Endothelial cell of umbilical vein (primary cell): Measurements from ENCODE around the gene EVA1A. TPM values are rescaled to one million over a fixed set of nuclear protein-coding genes. Genes with fewer than 3 reads are reported as not detected.

ENCODE experiments used
- BruUV-seq: library from RNA; stranded (reverse); fragments of 400-500 nt; replicated peaks from 2 replicates; lab custom pipeline; 2021; lab: Mats Ljungman, UMichigan
- CTCF ChIA-PET: fragments of 300-600, 350-600 bp; sonication (Branson Sonifier 250); formaldehyde crosslinking; loops from one replicate; lab custom pipeline; 2021; ENCODE audit warnings: antibody characterized with exemption, inconsistent platforms; lab: Charles Lee
- POLR2A ChIA-PET: fragments of 300-600, 350-600 bp; sonication (Branson Sonifier 250); formaldehyde crosslinking; loops from one replicate; lab custom pipeline; 2021; ENCODE audit warnings: antibody characterized with exemption, inconsistent platforms; lab: Charles Lee
- DNase-seq: peaks from one replicate; pipeline ENCODE4 v3.0.0-alpha.2; 2011; ENCODE audit warnings: low read depth, low spot score
- FAIRE-seq: peaks from 2 replicates; lab custom pipeline; 2011; peaks lifted over from hg19 to GRCh38; lab: Jason Lieb, UNC
- H2AFZ ChIP-seq: 2 replicates; pipeline ENCODE4 v1.6.0; 2012; ENCODE audit warnings: low read depth, low read length, control low read depth, inconsistent platforms
- H3K27ac ChIP-seq: 2 replicates; pipeline ENCODE4 v1.5.1; 2011; ENCODE audit warnings: low read depth, mild to moderate bottlenecking, control low read depth, low read length, moderate library complexity; ENCODE audit not compliant: insufficient read depth
- H3K27me3 ChIP-seq, 2 experiments: 2 replicates each; pipeline versions ENCODE4 v1.6.0 to v1.6.1; 2011; ENCODE audit warnings: low read length in 2 of 2, mixed read lengths in 1 of 2; ENCODE audit not compliant: control insufficient read depth in 2 of 2, insufficient read depth in 2 of 2
- H3K36me3 ChIP-seq, 2 experiments: 2 replicates in 1 of 2; 3 replicates in 1 of 2; pipeline ENCODE4 v1.5.1; 2011; ENCODE audit warnings: low read length in 2 of 2, mild to moderate bottlenecking in 1 of 2, moderate library complexity in 1 of 2; ENCODE audit not compliant: control insufficient read depth in 2 of 2, insufficient read depth in 2 of 2; ENCODE audit errors: extremely low read depth in 1 of 2
- H3K4me1 ChIP-seq: 3 replicates; pipeline ENCODE4 v1.5.1; 2011; ENCODE audit warnings: mild to moderate bottlenecking, low read length; ENCODE audit not compliant: control insufficient read depth, insufficient read depth; ENCODE audit errors: extremely low read depth
- H3K4me2 ChIP-seq: 2 replicates; pipeline ENCODE4 v1.6.1; 2011; ENCODE audit warnings: low read length, control low read depth, mixed read lengths; ENCODE audit not compliant: insufficient read depth
- H3K4me3 ChIP-seq, 3 experiments: fragments of 200-600 bp in 1 of 3; sonication (generic), shearing (Covaris generic) in 1 of 3; replicated peaks in 1 of 3; 2 replicates each; pipeline ENCODE4 v1.5.1; 2011 to 2016; ENCODE audit warnings: control low read depth in 3 of 3, low read length in 3 of 3, mild to moderate bottlenecking in 2 of 3, inconsistent platforms in 1 of 3, low read depth in 1 of 3, moderate library complexity in 1 of 3; ENCODE audit not compliant: insufficient read depth in 1 of 3
- H3K79me2 ChIP-seq: 2 replicates; pipeline ENCODE4 v1.6.0; 2012; ENCODE audit warnings: low read length, inconsistent platforms; ENCODE audit not compliant: control insufficient read depth, insufficient read depth
- H3K9ac ChIP-seq: replicated peaks from 2 replicates; pipeline ENCODE3; 2011; ENCODE audit warnings: low read length, control low read depth; ENCODE audit not compliant: insufficient read depth; ENCODE audit errors: extremely low read depth
- H3K9me1 ChIP-seq: replicated peaks from 3 replicates; pipeline ENCODE4 v1.6.0; 2011; ENCODE audit warnings: mild to moderate bottlenecking, low read length; ENCODE audit not compliant: control insufficient read depth, insufficient read depth; ENCODE audit errors: extremely low read depth
- H3K9me3 ChIP-seq: replicated peaks from 2 replicates; pipeline ENCODE4 v1.5.1; 2012; ENCODE audit warnings: low read length, inconsistent platforms; ENCODE audit not compliant: control insufficient read depth, insufficient read depth
- H4K20me1 ChIP-seq: replicated peaks from 2 replicates; pipeline ENCODE3; 2011; ENCODE audit warnings: mild to moderate bottlenecking, low read length; ENCODE audit not compliant: control insufficient read depth, insufficient read depth; ENCODE audit errors: extremely low read depth
- EZH2 ChIP-seq: IDR thresholded peaks from 2 replicates; pipeline ENCODE4 v1.6.1; 2012; ENCODE audit warnings: borderline replicate concordance, low read depth, mild to moderate bottlenecking, moderate library complexity, low read length, inconsistent platforms; ENCODE audit not compliant: severe bottlenecking
- FOS ChIP-seq: IDR thresholded peaks from 2 replicates; pipeline ENCODE4 v1.6.1; 2011; ENCODE audit warnings: mild to moderate bottlenecking, low read length, moderate library complexity, borderline replicate concordance; ENCODE audit not compliant: insufficient read depth
- GATA2 ChIP-seq: IDR thresholded peaks from 2 replicates; pipeline ENCODE4 v1.7.0; 2011; ENCODE audit warnings: low read depth, mild to moderate bottlenecking, moderate library complexity, mixed read lengths, low read length; ENCODE audit not compliant: insufficient read length, insufficient read depth
- JUN ChIP-seq: IDR thresholded peaks from 2 replicates; pipeline ENCODE4 v1.6.1; 2011; ENCODE audit warnings: borderline replicate concordance, low read depth; ENCODE audit not compliant: insufficient read length, insufficient read depth
- MYC ChIP-seq: IDR thresholded peaks from one replicate; pipeline ENCODE4 v1.6.1; 2011; ENCODE audit warnings: mild to moderate bottlenecking, low read depth, low read length
- POLR2A ChIP-seq: IDR thresholded peaks from 2 replicates; pipeline ENCODE4 v1.6.1; 2012; ENCODE audit warnings: low read depth, mild to moderate bottlenecking, control low read depth, low read length
- POLR2AphosphoS5 ChIP-seq: IDR thresholded peaks from 2 replicates; pipeline ENCODE4 v1.6.1; 2012; ENCODE audit warnings: low read depth, mild to moderate bottlenecking, control low read depth, low read length, moderate library complexity; ENCODE audit not compliant: insufficient read depth
- dilution Hi-C: fragments of 300-500 bp; cut with MboI; formaldehyde crosslinking; loops from one replicate; pipeline ENCODE4 v1.15.0; 2019; ENCODE audit warnings: low sequenced_read_pairs; ENCODE audit not compliant: extremely low pct_ligation_motif_present
- intact Hi-C: fragments of 100-400 bp; cut with micrococcal nuclease; formaldehyde crosslinking; loops from one replicate; pipeline ENCODE4 v1.10.0; 2022
- polyA plus RNA-seq, 4 experiments: library from polyadenylated mRNA; depleted of rRNA in 3 of 4; stranded (reverse) in 3 of 4; unstranded in 1 of 4; fragments of >200 nt; gene quantifications; 2 replicates each; pipeline versions ENCODE4 v1.2.1 to v1.2.3, GENCODE V29; 2011 to 2012; ENCODE audit warnings: missing spikeins in 1 of 4
- total RNA-seq: library from RNA; stranded (reverse); gene quantifications from 2 replicates; pipeline ENCODE4 v1.2.3, GENCODE V29; 2021
- TF ChIP-seq, protein P1 (sequence below): IDR thresholded peaks from 2 replicates; pipeline ENCODE4 v1.6.1; 2011; ENCODE audit not compliant: insufficient read depth, insufficient read length
- TF ChIP-seq, protein P2 (sequence below), 2 donors: IDR thresholded peaks; 1 replicate in 1 of 2; 2 replicates in 1 of 2; pipeline ENCODE4 v1.5.1; 2011; ENCODE audit warnings: low read length in 2 of 2, mild to moderate bottlenecking in 2 of 2, moderate library complexity in 2 of 2, control low read depth in 1 of 2, inconsistent platforms in 1 of 2, low read depth in 1 of 2; ENCODE audit not compliant: insufficient read depth in 1 of 2; ENCODE audit errors: extremely low read depth in 1 of 2

The EVA1A gene
- total and polyA plus RNA-seq, 2 donors (not counting 3 experiments of a cell fraction or from before 2014, with no cell fraction given) = 52.6 to 66.5 TPM

DNA sequence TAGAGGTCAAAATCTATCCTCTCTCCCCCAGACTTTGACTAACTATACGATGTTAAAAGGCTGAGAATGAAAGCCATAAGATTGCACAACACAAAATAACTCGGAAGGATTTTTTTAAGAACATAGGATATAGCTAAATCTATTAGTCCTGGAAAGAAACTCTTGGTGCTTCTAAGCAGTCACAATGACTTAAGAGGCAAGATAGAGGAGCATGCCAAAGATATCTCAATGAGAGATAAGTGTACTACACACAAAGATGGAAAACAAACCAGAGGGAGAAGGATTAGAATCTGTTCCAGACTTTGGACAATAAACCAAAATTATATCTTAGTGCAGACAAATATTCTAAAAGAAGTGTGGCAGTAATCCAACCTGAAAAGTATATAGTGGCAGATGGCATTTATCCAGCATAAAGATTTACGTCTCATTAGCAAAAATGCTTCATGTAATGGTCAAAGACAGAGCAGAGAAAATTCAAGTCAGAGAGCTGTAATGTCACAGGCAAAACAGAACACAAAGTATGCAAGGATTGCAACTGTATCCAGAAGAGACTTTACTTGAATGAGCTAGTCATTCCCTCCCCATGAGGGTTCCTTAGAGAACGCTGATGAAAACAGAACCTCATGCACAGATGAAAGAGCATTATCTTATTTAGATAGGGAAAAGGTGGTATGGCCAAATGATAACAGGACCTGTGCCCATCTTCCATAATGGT is 28.8 kb upstream of the EVA1A start:
- CTCF ChIA-PET = interaction anchor here (0.8 to 1.6 kb wide), 3 partner anchors 10 to 124 kb away, joined by 3 to 5 read pairs (median 4); no protein-coding TSS in a partner anchor
- Histone ChIP-seq H3K4me1 (no peaks in the 10 kb centered on the region), H3K27ac (no peak overlapping the region), H3K9me3 (no peaks in the 10 kb centered on the region), H2AFZ (no peak overlapping the region), H3K36me3 (no peaks in the 10 kb centered on the region), H4K20me1 (no peaks in the 10 kb centered on the region), H3K9me1 (no peaks in the 10 kb centered on the region), H3K27me3 (peaks cover 1 to 12% of the 10 kb centered on the region in 2 experiments), H3K79me2 (no peaks in the 10 kb centered on the region), H3K4me3 (no peak overlapping the region), H3K9ac (no peak overlapping the region), H3K4me2 (no peak overlapping the region)
- intact Hi-C loops = no loop called here
- dilution Hi-C loops = no loop called here
- TF ChIP-seq GATA2 (no peak), FOS (no peak), JUN (no peak), EZH2 (no peak), POLR2A (no peak), MYC (no peak), POLR2AphosphoS5 (no peak)
- TF ChIP-seq, protein P1, sequence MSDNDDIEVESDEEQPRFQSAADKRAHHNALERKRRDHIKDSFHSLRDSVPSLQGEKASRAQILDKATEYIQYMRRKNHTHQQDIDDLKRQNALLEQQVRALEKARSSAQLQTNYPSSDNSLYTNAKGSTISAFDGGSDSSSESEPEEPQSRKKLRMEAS = no peak
- TF ChIP-seq, protein P2, sequence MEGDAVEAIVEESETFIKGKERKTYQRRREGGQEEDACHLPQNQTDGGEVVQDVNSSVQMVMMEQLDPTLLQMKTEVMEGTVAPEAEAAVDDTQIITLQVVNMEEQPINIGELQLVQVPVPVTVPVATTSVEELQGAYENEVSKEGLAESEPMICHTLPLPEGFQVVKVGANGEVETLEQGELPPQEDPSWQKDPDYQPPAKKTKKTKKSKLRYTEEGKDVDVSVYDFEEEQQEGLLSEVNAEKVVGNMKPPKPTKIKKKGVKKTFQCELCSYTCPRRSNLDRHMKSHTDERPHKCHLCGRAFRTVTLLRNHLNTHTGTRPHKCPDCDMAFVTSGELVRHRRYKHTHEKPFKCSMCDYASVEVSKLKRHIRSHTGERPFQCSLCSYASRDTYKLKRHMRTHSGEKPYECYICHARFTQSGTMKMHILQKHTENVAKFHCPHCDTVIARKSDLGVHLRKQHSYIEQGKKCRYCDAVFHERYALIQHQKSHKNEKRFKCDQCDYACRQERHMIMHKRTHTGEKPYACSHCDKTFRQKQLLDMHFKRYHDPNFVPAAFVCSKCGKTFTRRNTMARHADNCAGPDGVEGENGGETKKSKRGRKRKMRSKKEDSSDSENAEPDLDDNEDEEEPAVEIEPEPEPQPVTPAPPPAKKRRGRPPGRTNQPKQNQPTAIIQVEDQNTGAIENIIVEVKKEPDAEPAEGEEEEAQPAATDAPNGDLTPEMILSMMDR (IDR thresholded peaks at IDR 0.05; ENCODE audit: extremely low read depth in 1 of 2, insufficient read depth in 1 of 2, low read depth in 1 of 2, low read length in 2 of 2) = no peak
- FAIRE-seq = no peak
- POLR2A ChIA-PET = interaction anchor here (1.1 kb wide), 1 partner anchor 86 kb away, joined by 3 read pairs; no protein-coding TSS in a partner anchor
- BruUV-seq = no TSS peak
- no peak for DNase-seq
